GM21529 (cell line): Measurements from ENCODE around the gene PTCD2.

Experiments
- ATAC-seq: cut with Tn5 transposase; IDR thresholded peaks from one replicate; pipeline ENCODE4 v1.9.1; 2021; ENCODE audit not compliant: unreplicated experiment

PTCD2 gene

GRCh38 chr5:72408603-72409002 lies 88.4 kb downstream of the PTCD2 start:
- no peak for ATAC-seq

GRCh38 chr5:72410688-72411295 lies 90.6 kb downstream of the PTCD2 start:
- no peak for ATAC-seq

GRCh38 chr5:72412283-72413055 lies 92.3 kb downstream of the PTCD2 start:
- ATAC-seq, result no peak

GRCh38 chr5:72415616-72416325 lies 95.6 kb downstream of the PTCD2 start:
- no peak for ATAC-seq

- no peak for ATAC-seq
Measured at GRCh38 chr5:72417333-72418062, 97.3 kb downstream of the PTCD2 start.
